GM11168 (cell line): Measurements from ENCODE around the gene RPL13.

ENCODE experiments used
- in situ Hi-C: fragments of 300-500 bp; cut with MboI; formaldehyde crosslinking; loops from one replicate; pipeline ENCODE4 v1.12.0; 2022; ENCODE audit warnings: low sequenced_read_pairs; ENCODE audit not compliant: unreplicated experiment

Gene RPL13

GRCh38 chr16:89544113-89544512 is 16.4 kb upstream of the RPL13 start:
- in situ Hi-C loops: no loop called here

DNA sequence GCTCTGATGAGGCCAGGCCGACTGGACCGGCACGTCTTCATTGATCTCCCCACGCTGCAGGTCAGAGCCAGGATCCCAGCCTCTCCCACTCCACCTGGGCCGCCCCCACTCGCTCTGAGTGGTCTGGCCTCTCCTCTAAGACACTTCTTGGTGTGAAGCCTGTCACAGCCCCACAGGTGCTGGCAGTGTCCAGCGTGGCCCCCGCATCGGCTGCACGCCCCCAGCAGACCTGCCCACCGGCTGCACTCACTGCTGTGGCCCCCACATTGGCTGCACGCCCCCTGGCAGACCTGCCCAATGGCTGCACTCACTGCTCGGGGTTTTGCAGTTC is 15.8 kb upstream of the RPL13 start:
- in situ Hi-C loops: no loop called here

DNA sequence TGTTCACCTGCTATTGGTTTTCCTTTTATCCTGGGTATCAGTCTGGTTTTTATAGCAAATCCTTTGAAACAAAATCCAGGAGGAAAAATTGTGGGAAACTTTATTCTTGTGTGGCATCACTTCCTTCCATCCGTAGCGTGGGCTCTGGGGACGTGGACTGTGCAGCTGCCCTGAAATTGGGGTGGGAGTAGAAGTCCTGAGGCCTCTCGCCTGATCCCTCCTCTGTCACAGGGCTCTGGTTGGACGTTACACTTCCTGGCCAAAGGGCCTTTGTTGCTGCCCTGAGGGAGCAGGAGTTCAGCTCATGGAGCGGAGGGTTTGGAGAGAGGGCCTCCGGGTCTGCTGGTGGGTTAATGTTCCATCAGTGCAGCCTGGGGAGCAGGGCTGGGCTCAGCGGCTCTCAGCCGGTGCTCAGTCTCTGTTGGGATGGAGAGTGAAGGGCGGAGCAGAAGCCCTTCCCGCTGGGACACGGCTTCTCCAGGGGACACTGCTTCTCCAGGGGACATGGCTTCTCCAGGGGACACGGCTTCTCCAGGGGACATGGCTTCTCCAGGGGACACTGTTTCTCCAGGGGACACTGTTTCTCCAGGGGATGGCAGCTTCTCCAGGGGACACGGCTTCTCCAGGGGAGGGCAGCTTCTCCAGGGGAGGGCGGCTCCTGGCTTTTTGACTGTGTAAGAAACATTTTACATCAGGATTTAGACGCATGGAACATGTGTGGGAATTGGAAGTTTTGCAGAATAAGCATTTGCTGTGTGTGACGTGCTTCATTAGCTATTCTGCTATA is 15.2 kb upstream of the RPL13 start:
- in situ Hi-C loops: no loop called here

- in situ Hi-C loops: no loop called here
Measured at GRCh38 chr16:89545831-89546574, 14.5 kb upstream of the RPL13 start.

DNA sequence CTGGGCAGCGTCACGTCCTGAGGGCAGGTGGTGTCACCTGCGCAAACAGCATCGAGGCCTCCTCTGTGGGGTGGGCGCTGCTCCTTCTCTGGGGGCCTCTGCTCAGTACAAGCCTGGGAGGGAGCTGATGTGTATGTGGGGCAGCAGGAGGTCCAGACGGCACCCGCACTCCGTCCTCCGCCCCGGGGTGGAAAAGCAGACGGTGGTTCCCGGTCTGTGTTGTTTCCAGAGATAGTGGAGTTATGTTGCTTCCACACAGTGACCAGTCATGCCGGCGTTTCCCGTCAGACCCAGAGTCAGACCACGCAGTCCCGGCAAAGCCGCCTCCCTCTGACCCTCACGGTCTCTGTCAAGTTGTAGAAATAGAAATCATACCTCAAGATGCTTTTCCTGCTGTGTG is 13.7 kb upstream of the RPL13 start:
- in situ Hi-C loops: no loop called here

DNA sequence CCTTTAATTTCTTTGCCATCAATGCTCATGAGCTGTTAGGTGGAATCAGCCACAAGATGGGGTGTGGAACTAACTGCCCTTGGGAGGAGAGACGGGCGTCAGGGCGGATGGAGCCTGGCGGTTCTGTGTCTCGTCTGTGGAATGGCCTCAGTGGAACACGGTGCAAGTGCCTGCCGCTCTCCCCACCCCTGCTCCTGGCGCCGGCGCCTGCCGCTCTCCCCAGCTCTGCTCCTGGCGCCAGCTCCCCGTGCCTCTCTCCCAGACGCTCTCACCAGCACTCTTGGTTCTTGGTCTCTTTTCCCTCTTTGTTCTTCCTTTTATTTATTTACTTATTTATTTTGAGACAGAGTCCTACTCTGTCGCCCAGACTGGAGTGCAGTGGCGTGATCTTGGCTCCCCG is 13.2 kb upstream of the RPL13 start:
- in situ Hi-C loops: no loop called here

- in situ Hi-C loops: no loop called here
Measured at GRCh38 chr16:89547860-89548259, 12.6 kb upstream of the RPL13 start.

- in situ Hi-C loops: no loop called here
Measured at GRCh38 chr16:89548344-89549006, 12.0 kb upstream of the RPL13 start.

- in situ Hi-C loops: no loop called here
Measured at GRCh38 chr16:89549007-89549700, 11.3 kb upstream of the RPL13 start.

- in situ Hi-C loops: no loop called here
Measured at GRCh38 chr16:89550421-89551007, 10.0 kb upstream of the RPL13 start.

GRCh38 chr16:89552329-89552728 is 8.2 kb upstream of the RPL13 start:
- in situ Hi-C loops: no loop called here

DNA sequence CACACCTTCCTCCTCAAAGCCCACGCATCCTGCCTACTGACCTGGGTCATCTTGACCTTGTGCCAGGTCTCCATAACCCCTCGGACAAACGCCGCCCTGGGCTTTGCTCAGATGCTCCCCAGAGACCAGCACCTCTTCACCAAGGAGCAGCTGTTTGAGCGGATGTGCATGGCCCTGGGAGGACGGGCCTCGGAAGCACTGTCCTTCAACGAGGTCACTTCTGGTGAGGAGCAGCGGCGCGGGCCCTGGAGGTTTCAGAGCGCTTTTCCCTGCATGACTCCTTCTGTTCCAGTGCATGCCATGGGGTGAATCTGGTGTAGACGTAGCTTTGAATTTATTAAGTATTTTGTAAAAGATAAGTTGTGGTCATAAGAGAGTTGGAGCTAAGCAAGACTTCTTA is 7.6 kb upstream of the RPL13 start:
- in situ Hi-C loops: no loop called here

DNA sequence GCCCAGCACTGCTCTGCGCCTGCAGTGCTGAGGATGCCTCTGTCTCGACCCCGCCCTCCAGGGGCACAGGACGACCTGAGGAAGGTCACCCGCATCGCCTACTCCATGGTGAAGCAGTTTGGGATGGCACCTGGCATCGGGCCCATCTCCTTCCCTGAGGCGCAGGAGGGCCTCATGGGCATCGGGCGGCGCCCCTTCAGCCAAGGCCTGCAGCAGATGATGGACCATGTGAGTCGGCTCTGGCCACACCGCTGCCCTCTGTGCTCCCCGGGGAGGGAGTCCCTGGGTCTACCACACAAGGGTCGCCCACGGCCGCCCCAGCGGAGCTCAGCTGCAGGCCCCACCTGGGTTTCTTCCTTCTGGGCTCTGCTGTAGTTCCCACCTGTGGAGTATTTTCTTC is 6.7 kb upstream of the RPL13 start:
- in situ Hi-C loops: no loop called here

DNA sequence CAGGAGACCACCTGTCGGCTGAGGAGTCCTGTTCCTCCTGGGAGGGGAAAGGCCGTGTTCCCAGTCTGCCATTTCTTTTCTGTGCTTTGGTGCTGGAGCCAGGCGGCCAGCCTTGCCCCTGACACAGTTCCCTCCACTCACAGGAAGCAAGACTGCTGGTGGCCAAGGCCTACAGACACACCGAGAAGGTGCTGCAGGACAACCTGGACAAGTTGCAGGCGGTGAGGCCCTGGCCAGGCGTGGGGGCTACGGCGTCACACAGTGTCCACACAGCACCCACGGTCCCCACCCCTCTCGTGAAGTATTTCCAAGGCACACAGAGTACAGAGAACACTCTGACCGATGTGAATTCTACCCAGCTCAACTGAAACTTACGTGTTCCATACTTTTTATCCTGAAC is 6.1 kb upstream of the RPL13 start:
- in situ Hi-C loops: no loop called here

- in situ Hi-C loops: no loop called here
Measured at GRCh38 chr16:89555265-89555664, 5.2 kb upstream of the RPL13 start.

DNA sequence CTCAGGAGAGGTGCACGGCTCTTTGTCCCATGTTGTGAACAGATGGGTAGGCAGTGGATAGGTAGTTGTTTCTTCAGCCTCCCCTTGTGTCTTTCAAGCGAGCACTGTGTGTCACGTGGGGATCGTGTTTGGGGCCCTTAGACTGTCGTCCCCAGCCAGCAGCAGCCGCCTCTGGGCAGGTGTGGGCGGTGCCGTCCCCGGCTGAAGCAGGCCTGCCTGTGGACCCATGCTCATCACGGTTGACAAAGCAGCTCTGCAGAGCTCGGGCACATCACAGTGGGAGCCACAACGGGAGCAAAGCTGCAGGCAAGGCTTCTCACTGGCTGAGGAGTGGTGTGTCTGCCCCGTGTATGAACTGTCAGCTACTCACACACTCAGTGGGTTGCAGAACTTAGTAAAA is 4.7 kb upstream of the RPL13 start:
- in situ Hi-C loops: no loop called here

DNA sequence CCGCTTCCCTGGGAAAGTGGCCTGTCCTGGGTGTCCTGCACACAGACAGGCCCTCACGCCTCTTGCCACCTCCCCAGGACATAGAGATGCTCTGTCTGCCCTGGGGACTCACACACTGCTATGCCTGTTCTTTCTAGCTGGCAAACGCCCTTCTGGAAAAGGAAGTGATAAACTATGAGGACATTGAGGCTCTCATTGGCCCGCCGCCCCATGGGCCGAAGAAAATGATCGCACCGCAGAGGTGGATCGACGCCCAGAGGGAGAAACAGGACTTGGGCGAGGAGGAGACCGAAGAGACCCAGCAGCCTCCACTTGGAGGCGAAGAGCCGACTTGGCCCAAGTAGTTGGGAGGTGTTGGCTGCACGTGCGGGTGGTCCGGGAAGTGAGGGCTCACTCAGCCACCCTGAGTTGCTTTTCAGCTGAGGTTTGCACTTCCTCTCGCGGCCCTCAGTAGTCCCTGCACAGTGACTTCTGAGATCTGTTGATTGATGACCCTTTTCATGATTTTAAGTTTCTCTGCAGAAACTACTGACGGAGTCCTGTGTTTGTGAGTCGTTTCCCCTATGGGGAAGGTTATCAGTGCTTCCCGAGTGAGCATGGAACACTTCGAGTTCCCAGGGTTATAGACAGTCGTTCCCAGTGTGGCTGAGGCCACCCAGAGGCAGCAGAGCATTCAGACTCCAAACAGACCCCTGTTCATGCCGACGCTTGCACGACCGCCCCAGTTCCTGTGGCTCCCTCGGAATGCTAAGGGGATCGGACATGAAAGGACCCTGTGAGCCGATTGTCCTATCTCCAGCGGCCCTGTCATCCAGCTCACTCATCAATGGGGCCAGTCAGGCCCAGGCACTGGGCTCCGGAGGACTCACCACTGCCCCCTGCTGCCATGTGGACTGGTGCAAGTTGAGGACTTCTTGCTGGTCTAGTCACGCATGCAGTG is 3.5 kb upstream of the RPL13 start:
- in situ Hi-C loops: no loop called here

DNA sequence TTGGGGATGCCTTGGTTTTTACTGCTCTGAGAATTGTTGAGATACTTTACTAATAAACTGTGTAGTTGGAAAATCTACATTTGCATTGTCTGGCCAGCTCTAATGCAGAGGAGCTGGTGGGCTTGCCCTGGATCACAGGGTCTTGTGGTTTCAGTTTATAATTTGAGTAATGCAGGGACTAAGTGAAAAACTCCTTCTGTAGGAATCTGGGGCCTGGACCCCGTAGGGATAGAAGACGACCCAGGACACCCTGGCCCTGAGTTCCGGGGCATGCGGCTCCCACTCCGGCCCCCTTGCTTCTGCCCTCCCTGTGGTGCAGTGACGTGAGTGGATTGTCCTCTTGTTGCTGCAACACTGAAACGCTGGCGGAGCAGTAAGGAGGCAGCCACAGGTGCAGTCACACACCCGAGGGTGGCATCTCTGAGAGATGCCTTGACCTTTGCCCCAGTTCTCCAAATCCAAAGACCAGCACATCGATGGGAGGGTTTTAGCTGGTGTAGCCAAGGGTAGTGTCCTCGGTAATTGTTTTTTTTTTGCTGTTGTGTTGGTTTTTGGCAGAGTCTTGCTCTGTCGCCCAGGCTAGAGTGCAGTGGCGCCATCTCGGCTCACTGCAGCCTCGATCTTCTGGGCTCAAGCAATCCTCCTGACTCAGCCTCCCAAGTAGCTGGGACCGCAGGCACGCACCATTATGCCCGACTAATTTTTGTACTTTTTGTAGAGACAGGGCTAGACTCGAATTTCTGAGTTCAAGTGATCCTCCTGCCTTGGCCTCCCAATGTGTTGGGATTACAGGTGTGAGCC is 2.6 kb upstream of the RPL13 start:
- in situ Hi-C loops: no loop called here
